GM18511 (cell line): ENCODE measurements around the gene RRAGB.
"Not testable (repeated sequence)": the region's sequence is repeated elsewhere in the genome, so short reads cannot be mapped to it uniquely, and the experiment has no call there.

Source experiments
- ATAC-seq: cut with Tn5 transposase; IDR thresholded peaks from one replicate; pipeline ENCODE4 v1.9.1; 2021; ENCODE audit warnings: mild to moderate bottlenecking, moderate library complexity; ENCODE audit not compliant: unreplicated experiment

The RRAGB gene

GRCh38 chrX:55759478-55759877, 41.9 kb downstream of the RRAGB start:
- no peak for ATAC-seq

DNA sequence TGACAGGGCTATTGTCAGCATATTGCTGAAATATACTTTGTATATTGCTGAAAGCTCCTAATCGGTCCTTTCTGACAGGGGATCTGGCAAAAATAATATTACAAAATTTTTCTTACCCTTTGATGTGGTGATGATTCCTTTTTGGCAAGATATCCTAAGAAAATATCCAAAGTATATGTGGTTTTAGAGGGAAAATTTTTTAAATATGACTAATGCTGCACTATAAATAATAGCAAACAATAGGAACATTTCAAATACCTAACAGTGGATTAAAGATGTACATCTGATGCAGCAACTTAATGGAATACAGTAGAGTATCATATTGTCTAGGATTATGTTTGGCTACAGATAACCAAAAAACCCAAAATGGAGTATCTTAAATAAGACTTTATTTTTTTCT, 49.6 kb downstream of the RRAGB start:
- ATAC-seq: no peak

DNA sequence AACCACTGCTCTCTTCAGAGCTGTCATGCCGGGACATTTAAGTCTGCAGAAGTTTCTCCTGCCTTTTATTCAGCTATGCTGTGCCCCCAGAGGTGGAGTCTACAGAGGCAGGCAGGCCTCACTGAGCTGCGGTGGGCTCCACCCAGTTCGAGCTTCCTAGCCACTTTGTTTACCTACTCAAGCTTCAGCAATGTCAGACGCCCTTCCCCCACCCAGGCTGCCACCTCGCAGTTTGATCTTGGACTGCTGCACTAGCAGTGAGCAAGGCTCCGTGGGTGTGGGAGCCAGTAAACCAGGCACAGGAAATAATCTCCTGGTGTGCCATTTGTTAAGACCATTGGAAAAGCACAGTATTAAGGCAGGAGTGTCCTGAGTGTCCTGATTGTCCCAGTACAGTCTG, 56.9 kb downstream of the RRAGB start:
- ATAC-seq: not testable (repeated sequence)

DNA sequence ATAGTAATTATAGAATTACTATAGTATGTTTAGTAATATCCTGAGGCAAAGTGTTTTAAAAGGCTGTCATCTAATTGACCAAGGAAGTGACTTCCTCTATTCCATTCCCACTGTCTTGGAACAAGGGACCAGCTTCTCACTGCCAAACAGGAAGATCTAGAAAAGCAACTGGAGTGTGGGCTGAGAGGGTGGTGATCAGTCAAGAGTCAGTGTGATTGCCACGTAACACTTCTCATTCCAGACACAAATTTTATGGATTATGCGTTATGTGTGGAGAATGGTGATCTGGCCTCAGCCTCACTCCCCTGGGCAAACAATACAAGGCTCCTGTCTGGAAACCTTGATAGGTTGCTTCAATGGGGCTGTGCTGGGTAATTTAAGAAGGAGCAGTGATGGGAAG, 60.0 kb downstream of the RRAGB start:
- ATAC-seq: no peak

- no peak for ATAC-seq
Measured at GRCh38 chrX:55778322-55778721, 60.8 kb downstream of the RRAGB start.

GRCh38 chrX:55783723-55784122, 66.2 kb downstream of the RRAGB start:
- no peak for ATAC-seq

GRCh38 chrX:55787063-55787462, 69.5 kb downstream of the RRAGB start:
- ATAC-seq: no peak

GRCh38 chrX:55787727-55788126, 70.2 kb downstream of the RRAGB start:
- ATAC-seq: no peak

GRCh38 chrX:55794405-55794804, 76.9 kb downstream of the RRAGB start:
- ATAC-seq: peak; percentile 99

GRCh38 chrX:55796496-55796895, 78.9 kb downstream of the RRAGB start:
- no peak for ATAC-seq

- ATAC-seq: no peak
Measured at GRCh38 chrX:55801811-55802210, 84.3 kb downstream of the RRAGB start.
